HG03558 (cell line): ENCODE results near the gene CAPN9.

Experiments
- ATAC-seq: cut with Tn5 transposase; IDR thresholded peaks from one replicate; pipeline ENCODE4 v1.9.1; 2021; ENCODE audit warnings: moderate number of reproducible peaks; ENCODE audit not compliant: unreplicated experiment; ENCODE audit errors: extremely low read depth

Gene CAPN9

GRCh38 chr1:230744382-230744781 is 2.8 kb upstream of the CAPN9 start:
- ATAC-seq: no peak

GRCh38 chr1:230745071-230745470 is 2.1 kb upstream of the CAPN9 start:
- ATAC-seq: no peak

- ATAC-seq: no peak
Observed at GRCh38 chr1:230746617-230747016, 571 bp upstream of the CAPN9 start.

GRCh38 chr1:230747890-230748800 is 957 bp downstream of the CAPN9 start:
- no peak for ATAC-seq

GRCh38 chr1:230749150-230749549 is 2.0 kb downstream of the CAPN9 start:
- ATAC-seq: no peak

- ATAC-seq: no peak
Observed at GRCh38 chr1:230749635-230750034, 2.4 kb downstream of the CAPN9 start.

- no peak for ATAC-seq
Observed at GRCh38 chr1:230750576-230750975, 3.4 kb downstream of the CAPN9 start.

- no peak for ATAC-seq
Observed at GRCh38 chr1:230750986-230751625, 3.9 kb downstream of the CAPN9 start.

GRCh38 chr1:230752407-230752806 is 5.2 kb downstream of the CAPN9 start:
- ATAC-seq: no peak

- no peak for ATAC-seq
Observed at GRCh38 chr1:230753191-230753585, 6.0 kb downstream of the CAPN9 start.

GRCh38 chr1:230753586-230754251 is 6.5 kb downstream of the CAPN9 start:
- ATAC-seq: no peak

- ATAC-seq: no peak
Observed at GRCh38 chr1:230754796-230755195, 7.6 kb downstream of the CAPN9 start.

- ATAC-seq: no peak
Observed at GRCh38 chr1:230757856-230758708, 10.9 kb downstream of the CAPN9 start.

- no peak for ATAC-seq
Observed at GRCh38 chr1:230758709-230759368, 11.7 kb downstream of the CAPN9 start.

GRCh38 chr1:230759369-230760065 is 12.3 kb downstream of the CAPN9 start:
- ATAC-seq: no peak

GRCh38 chr1:230760360-230760827 is 13.2 kb downstream of the CAPN9 start:
- ATAC-seq: no peak

GRCh38 chr1:230761443-230762167 is 14.4 kb downstream of the CAPN9 start:
- no peak for ATAC-seq

- no peak for ATAC-seq
Observed at GRCh38 chr1:230763927-230764591, 16.9 kb downstream of the CAPN9 start.
